GM23248 (cell line): ENCODE results near the gene MYBPH. TPM values are rescaled to one million over a fixed set of nuclear protein-coding genes. Genes with fewer than 3 reads are reported as not detected.

Source experiments
- DNase-seq: peaks from one replicate; pipeline ENCODE4 v3.0.0-alpha.2; 2015
- H2AFZ ChIP-seq: fragments of 200-600 bp; sonication (generic); 2 replicates; pipeline ENCODE4 v1.6.1; 2016; ENCODE audit warnings: antibody characterized with exemption
- H3F3A ChIP-seq: fragments of 200-600 bp; sonication (generic); 2 replicates; pipeline ENCODE4 v1.6.1; 2016; ENCODE audit warnings: mild to moderate bottlenecking, antibody characterized with exemption, mixed run types; ENCODE audit not compliant: insufficient read depth
- H3K27ac ChIP-seq: fragments of 200-600 bp; sonication (generic); 2 replicates; pipeline ENCODE4 v1.5.1; 2016; ENCODE audit warnings: mild to moderate bottlenecking
- H3K27me3 ChIP-seq: fragments of 200-600 bp; sonication (generic); replicated peaks from 2 replicates; pipeline ENCODE4 v1.6.1; 2016; ENCODE audit warnings: mild to moderate bottlenecking; ENCODE audit not compliant: insufficient read depth
- H3K36me3 ChIP-seq: fragments of 200-600 bp; sonication (generic); 2 replicates; pipeline ENCODE4 v1.6.1; 2016; ENCODE audit warnings: low read depth, mild to moderate bottlenecking
- H3K4me1 ChIP-seq: fragments of 200-600 bp; sonication (generic); 2 replicates; pipeline ENCODE4 v1.6.1; 2016; ENCODE audit warnings: mild to moderate bottlenecking; ENCODE audit not compliant: insufficient read depth
- H3K4me2 ChIP-seq: fragments of 200-600 bp; sonication (generic); one replicate; pipeline ENCODE4 v1.6.1; 2016; ENCODE audit warnings: mild to moderate bottlenecking; ENCODE audit not compliant: unreplicated experiment
- H3K4me3 ChIP-seq: fragments of 200-600 bp; sonication (generic); 2 replicates; pipeline ENCODE4 v1.5.1; 2016; ENCODE audit warnings: mild to moderate bottlenecking
- H3K79me2 ChIP-seq: fragments of 200-600 bp; sonication (generic); 2 replicates; pipeline ENCODE4 v1.6.1; 2016; ENCODE audit warnings: mild to moderate bottlenecking; ENCODE audit not compliant: insufficient read depth
- H3K9ac ChIP-seq: fragments of 200-600 bp; sonication (generic); 2 replicates; pipeline ENCODE4 v1.6.1; 2016; ENCODE audit warnings: mild to moderate bottlenecking
- H3K9me2 ChIP-seq: fragments of 200-600 bp; sonication (generic); 2 replicates; pipeline ENCODE4 v1.6.1; 2016; ENCODE audit warnings: mixed run types, mild to moderate bottlenecking, moderate library complexity; ENCODE audit not compliant: insufficient read depth
- H3K9me3 ChIP-seq: fragments of 200-600 bp; sonication (generic); one replicate; pipeline ENCODE4 v1.6.1; 2017; ENCODE audit warnings: low read depth
- H4K20me1 ChIP-seq: fragments of 200-600 bp; sonication (generic); 2 replicates; pipeline ENCODE4 v1.6.0; 2016; ENCODE audit not compliant: insufficient read depth
- EZH2 ChIP-seq: fragments of 200-600 bp; sonication (generic); IDR thresholded peaks from 2 replicates; pipeline ENCODE4 v1.6.1; 2018; ENCODE audit warnings: antibody characterized with exemption, mild to moderate bottlenecking; ENCODE audit not compliant: insufficient read depth, poor library complexity, severe bottlenecking
- EZH2phosphoT487 ChIP-seq: fragments of 200-600 bp; sonication (generic); IDR thresholded peaks from 2 replicates; pipeline ENCODE4 v1.6.1; 2018; ENCODE audit warnings: antibody characterized with exemption, moderate library complexity, mild to moderate bottlenecking, low read depth; ENCODE audit not compliant: insufficient read depth
- WGBS, 2 experiments: methylation state at CpG; one replicate each; pipeline ENCODE4 v1.1.6; 2015 to 2017; ENCODE audit warnings: low lambda C conversion rate in 2 of 2, low coverage in 1 of 2; ENCODE audit errors: missing lambda C conversion rate in 2 of 2; 5-methylcytosine and 5-hydroxymethylcytosine counted together
- in situ Hi-C: fragments of 300-500 bp; cut with MboI; formaldehyde crosslinking; loops from 2 replicates; pipeline ENCODE4 v1.15.0; 2020
- polyA plus RNA-seq: library from polyadenylated mRNA; unstranded; fragments of >200 nt; fragmentation: Nextera tagmentation; extraction: Ambion mirVana; gene quantifications from 2 replicates; pipeline ENCODE4 v1.2.1, GENCODE V29; 2016
- total RNA-seq: library from RNA; depleted of rRNA; stranded (reverse); fragments of >200 nt; shearing (Covaris generic); gene quantifications from 2 replicates; pipeline ENCODE4 v1.2.3, GENCODE V29; 2014

The MYBPH gene
- total and polyA plus RNA-seq, 2 experiments from 2014 or later: 0.11 to 0.34 TPM

GRCh38 chr1:203161703-203162102, 13.9 kb downstream of the MYBPH start:
- H3K27me3 ChIP-seq: no peaks in the 10 kb centered on the region
- no peak overlapping the region for H2AFZ ChIP-seq
- no peaks in the 10 kb centered on the region for H3F3A ChIP-seq
- H3K79me2 ChIP-seq: no peaks in the 10 kb centered on the region
- H3K4me1 ChIP-seq: no peaks in the 10 kb centered on the region
- H3K4me3 ChIP-seq: no peak overlapping the region
- no peak for DNase-seq
- no peaks in the 10 kb centered on the region for H3K36me3 ChIP-seq
- no peaks in the 10 kb centered on the region for H3K9me3 ChIP-seq
- no peak for TF ChIP-seq EZH2phosphoT487
- TF ChIP-seq EZH2: no peak
- WGBS, 2 experiments: 86 to 88% methylated on average over 11 of the region's 11 CpGs
- in situ Hi-C loops: no loop called here
- no peak overlapping the region for H3K4me2 ChIP-seq
- H4K20me1 ChIP-seq: no peaks in the 10 kb centered on the region
- H3K9me2 ChIP-seq: no peaks in the 10 kb centered on the region
- no peak overlapping the region for H3K9ac ChIP-seq
- H3K27ac ChIP-seq: no peak overlapping the region

GRCh38 chr1:203161175-203161574, 14.5 kb downstream of the MYBPH start:
- 56 to 60% methylated on average over 6 of the region's 6 CpGs for whole genome bisulfite sequencing, 2 experiments
- no peaks in the 10 kb centered on the region for H3K36me3 ChIP-seq

GRCh38 chr1:203159844-203160243, 15.8 kb downstream of the MYBPH start:
- Histone ChIP-seq H3K4me1 (no peaks in the 10 kb centered on the region), H4K20me1 (no peaks in the 10 kb centered on the region), H3K9me2 (no peaks in the 10 kb centered on the region), H3K36me3 (no peaks in the 10 kb centered on the region), H3F3A (peaks cover 3% of the 10 kb centered on the region; the same call in 1 of the 2 replicates), H3K27ac (no peak overlapping the region), H3K9me3 (no peaks in the 10 kb centered on the region), H3K79me2 (no peaks in the 10 kb centered on the region), H3K4me2 (no peak overlapping the region), H3K9ac (no peak overlapping the region), H3K4me3 (no peak overlapping the region), H2AFZ (no peak overlapping the region), H3K27me3 (no peaks in the 10 kb centered on the region)
- TF ChIP-seq EZH2phosphoT487 (no peak), EZH2 (no peak)
- WGBS, 2 experiments: 75 to 80% methylated on average over 1 of the region's 1 CpG
- in situ Hi-C loops: no loop called here
- DNase-seq: no peak

More at GRCh38 chr1:203161175-203161574, 14.5 kb downstream of the MYBPH start:
- H3F3A ChIP-seq: no peaks in the 10 kb centered on the region
- H4K20me1 ChIP-seq: no peaks in the 10 kb centered on the region
- H3K4me3 ChIP-seq: no peak overlapping the region
- TF ChIP-seq EZH2 (no peak), EZH2phosphoT487 (no peak)
- H3K27me3 ChIP-seq: no peaks in the 10 kb centered on the region
- H3K9me3 ChIP-seq: no peaks in the 10 kb centered on the region
- no peak overlapping the region for H3K4me2 ChIP-seq
- H2AFZ ChIP-seq: no peak overlapping the region
- DNase-seq: no peak
- in situ Hi-C loops: no loop called here
- H3K4me1 ChIP-seq: no peaks in the 10 kb centered on the region
- no peak overlapping the region for H3K27ac ChIP-seq
- H3K9ac ChIP-seq: no peak overlapping the region
- H3K9me2 ChIP-seq: no peaks in the 10 kb centered on the region
- no peaks in the 10 kb centered on the region for H3K79me2 ChIP-seq

GRCh38 chr1:203158960-203159665, 16.5 kb downstream of the MYBPH start:
- no peak for DNase-seq
- in situ Hi-C loops: no loop called here
- TF ChIP-seq EZH2phosphoT487 (no peak), EZH2 (no peak)

More at GRCh38 chr1:203158960-203159665, 16.5 kb downstream of the MYBPH start:
- no peaks in the 10 kb centered on the region for H4K20me1 ChIP-seq
- no peaks in the 10 kb centered on the region for H3K36me3 ChIP-seq
- H3K4me3 ChIP-seq: no peak overlapping the region
- no peaks in the 10 kb centered on the region for H3K9me3 ChIP-seq
- no peak overlapping the region for H3K9ac ChIP-seq
- H3K4me2 ChIP-seq: no peak overlapping the region
- H2AFZ ChIP-seq: no peak overlapping the region
- H3K27me3 ChIP-seq: no peaks in the 10 kb centered on the region
- no peaks in the 10 kb centered on the region for H3K9me2 ChIP-seq
- H3K27ac ChIP-seq: no peak overlapping the region
- no peaks in the 10 kb centered on the region for H3K79me2 ChIP-seq
- H3F3A ChIP-seq: peaks cover 4% of the 10 kb centered on the region
- H3K4me1 ChIP-seq: peaks cover 7% of the 10 kb centered on the region
- WGBS, 2 experiments: 56 to 61% methylated on average over 9 of the region's 9 CpGs
